LHCN-M2 (cell line): ENCODE data around the gene ACTL8. TPM values are rescaled to one million over a fixed set of nuclear protein-coding genes. Genes with fewer than 3 reads are reported as not detected.
A peak's percentile ranks its signal among the peaks of the same experiment; 100 is the strongest.

Experiments
- DNase-seq: peaks from one replicate; pipeline ENCODE4 v3.0.0-alpha.2; 2012; ENCODE audit warnings: low read depth
- total RNA-seq: library from RNA; depleted of rRNA; stranded (reverse); fragments of >200 nt; gene quantifications from 2 replicates; pipeline ENCODE4 v1.2.3, GENCODE V29; 2014

Gene ACTL8
- total RNA-seq, 1 experiment from 2014 or later: not detected

DNA sequence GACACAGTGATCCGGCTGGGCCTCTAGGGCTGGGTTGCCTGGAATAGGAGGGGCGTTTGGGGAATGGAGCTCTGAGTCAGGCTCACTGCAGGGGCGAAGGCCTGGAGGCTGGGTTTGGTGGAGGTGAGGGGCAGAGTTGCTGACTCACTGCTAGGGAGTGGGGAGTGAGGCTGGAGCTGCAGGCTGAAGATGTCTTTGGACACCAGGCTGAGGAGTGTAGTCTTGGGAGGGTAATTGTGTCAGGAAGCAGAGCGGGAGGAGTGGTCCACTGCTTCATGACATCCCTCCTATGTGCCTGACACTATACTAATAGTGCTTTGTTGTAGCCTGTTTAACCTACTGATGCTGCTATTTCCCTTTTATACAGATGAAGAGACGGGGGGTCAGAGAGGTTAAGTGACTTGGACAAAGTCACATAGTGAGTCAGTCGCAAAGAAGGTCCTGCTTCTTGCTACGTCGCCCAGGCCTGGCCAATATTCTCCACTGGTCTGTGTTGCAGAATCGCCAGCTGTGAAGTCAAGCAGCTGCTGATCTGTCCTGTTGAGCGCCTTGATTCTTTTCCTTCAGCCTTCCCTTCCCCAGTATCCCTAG, 13.6 kb downstream of the ACTL8 start:
- DNase-seq: peak; percentile 80

DNA sequence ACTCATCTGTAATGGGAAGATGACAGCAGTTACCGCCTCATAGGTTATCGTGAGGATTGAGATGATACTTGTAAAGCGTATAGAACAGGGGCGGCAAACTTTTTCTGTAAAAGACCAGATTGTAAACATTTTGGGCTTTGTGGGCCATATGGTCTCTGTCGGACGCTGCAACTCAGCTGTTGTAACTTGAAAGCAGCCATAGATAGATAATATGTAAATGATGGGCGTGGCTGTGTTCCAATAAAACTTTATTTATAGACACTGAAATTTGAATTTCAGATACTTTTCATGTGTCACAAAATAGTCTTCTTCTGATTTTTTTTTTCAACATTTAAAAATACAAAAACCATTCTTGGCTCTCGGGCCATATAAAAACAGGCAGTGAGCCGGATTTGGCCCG, 15.8 kb downstream of the ACTL8 start:
- no peak for DNase-seq

DNA sequence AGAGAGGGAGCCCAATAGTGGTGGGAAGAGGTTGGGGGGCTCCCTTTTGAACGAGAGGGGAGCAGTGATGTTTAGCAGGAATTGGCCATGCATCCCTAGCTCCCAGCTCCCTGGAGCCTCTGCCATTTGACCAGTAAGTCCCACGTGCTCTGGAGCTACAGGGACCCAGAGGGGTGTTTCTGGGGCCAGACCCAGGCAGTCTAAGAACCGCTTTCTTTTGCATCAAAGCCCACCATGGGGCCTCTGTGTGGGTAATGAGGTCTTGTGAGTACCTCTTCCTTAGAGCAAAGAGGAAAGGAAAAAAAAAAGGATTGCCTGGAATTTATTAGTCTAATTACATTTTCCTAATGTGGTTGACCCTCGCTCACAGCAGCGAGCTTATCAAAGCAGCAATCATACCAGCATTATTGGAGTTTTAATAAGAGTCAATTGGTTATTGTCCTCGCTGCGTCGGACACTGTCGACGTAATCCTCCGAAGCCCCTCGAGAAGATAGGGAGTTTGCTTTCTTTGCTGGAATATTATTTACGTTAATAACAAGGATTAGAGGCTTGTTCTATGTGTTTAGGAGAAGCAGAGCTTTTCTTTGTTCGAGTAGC, 17.6 kb downstream of the ACTL8 start:
- DNase-seq: no peak

DNA sequence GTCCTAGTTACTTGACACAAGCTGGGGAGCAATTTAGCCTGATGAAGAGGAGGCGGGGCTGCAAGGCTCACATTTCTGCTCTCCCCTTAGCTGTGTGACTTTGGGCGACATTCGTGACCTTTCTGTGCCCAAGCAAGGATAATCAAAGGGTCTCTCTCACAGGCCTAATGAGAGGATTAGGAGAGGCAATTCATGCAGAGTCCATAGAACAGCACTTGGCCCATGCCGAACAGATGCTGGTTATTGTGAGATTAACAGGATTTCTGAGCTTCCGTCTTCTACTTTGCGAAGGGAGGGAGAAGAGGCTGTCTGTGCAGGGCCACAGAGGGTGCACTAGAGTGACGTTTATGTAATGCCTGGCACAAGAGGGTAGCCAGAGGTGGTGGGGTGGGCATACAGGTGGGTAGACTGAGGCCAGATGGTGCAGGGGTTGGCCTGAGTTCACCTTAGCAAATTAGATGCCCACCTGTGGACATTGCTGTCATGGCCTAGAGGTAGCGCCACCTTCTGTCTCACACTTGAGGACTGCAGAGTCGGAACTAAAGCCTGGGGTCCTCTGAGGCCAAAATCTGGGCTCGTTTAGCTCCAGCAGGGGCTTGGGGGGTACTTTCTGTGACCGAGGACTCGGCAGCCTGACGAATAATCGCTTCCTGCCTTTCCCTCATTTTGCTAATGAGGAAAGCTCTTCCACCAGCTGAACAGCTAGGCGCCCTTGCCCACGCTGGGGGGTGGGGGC, 18.6 kb downstream of the ACTL8 start:
- no peak for DNase-seq

DNA sequence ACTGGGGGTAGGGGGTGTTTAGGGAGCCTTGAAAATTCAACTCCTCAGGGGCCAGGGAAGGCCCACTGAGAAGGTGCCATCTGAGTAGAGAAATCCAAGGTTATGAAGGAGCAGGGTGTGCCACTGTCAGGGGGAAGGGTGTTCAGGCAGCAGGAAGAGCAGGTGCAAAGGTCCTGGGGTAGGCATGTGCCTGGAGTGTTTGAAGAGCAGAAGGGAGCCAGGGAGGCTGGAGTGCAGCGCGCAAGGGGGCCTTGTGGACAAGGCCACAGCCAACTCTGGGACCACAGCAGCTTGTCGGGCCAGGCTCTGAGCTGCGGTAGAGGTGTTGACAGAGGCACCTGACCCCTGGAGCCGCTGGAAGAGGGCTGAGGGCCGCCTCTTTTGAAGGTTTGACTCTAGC, 19.3 kb downstream of the ACTL8 start:
- no peak for DNase-seq

DNA sequence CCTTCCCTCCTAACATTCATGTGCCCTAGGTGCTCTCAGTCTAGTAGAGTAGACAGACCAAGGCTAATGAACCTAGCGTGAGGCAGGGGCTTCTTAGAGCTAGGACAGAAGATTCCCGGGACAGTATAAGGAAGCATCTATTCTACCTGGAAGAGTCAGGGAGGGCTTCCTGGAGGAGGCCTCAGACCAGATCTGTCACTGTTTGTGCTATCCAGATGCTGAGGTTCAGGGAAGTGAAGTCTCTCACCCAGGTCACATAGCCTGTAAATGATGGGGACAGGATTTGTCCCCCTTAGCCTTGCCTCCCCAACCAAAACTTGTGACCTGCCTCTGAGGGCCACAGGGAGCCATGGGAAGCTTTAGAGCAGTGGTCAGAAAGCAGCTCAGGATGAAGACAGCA, 20.7 kb downstream of the ACTL8 start:
- DNase-seq: no peak

DNA sequence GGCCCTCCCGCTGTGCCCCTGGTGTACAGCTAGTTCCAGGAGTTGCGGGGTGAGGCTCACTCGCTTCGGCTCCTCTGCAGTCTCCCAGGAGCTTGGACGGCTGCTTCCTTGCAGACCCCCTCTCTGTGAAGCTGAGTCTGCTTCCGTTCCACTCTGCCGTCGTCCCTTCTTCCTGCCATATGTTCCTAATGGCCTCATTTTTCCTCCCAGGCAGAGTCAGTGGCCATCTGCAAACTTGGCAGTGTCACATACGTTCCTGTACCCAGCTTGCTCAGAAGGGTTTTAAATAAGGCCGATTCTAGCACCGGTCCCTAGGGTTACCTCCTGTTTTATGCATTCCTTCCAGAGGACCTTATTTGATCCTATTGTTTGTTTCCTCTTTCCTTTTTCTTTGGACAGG, 21.3 kb downstream of the ACTL8 start:
- DNase-seq: no peak

DNA sequence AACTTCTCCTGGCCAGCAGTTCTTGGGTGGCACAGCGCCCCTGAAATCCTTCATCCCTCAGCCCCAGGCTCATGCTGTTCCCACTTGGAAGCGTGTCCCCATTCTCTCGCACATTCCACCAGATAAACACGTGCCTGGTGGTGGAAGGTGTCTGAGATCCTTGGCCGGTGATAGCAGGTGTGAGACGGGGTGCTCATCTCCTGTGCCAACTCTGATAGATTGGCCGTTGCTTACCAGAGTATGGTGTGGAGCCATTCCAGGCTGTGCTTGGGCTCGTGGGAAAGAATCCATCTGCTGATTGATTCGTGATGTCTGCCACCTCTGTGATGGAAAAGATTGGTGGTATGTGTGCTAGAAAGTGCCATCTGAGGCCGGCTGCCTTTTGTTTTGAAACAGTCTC, 22.2 kb downstream of the ACTL8 start:
- no peak for DNase-seq

DNA sequence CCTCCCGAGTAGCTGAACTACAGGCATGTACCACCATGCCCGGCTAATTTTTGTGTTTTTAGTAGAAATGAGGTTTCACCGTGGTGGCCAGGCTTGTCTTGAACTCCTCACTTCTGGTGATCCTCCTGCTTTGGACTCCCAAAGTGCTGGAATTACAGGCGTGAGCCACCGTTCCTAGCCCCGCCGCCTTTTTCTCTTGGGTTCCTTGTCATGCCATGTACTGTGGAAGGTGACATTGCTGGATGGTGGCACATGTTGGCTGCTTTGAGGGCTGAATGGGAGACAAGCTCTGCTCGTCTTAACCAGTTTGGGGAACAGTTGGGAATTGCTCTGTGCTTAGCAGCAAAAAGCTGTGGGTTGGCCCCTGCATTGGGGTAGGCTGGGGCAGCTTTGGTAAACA, 22.7 kb downstream of the ACTL8 start:
- DNase-seq: no peak

DNA sequence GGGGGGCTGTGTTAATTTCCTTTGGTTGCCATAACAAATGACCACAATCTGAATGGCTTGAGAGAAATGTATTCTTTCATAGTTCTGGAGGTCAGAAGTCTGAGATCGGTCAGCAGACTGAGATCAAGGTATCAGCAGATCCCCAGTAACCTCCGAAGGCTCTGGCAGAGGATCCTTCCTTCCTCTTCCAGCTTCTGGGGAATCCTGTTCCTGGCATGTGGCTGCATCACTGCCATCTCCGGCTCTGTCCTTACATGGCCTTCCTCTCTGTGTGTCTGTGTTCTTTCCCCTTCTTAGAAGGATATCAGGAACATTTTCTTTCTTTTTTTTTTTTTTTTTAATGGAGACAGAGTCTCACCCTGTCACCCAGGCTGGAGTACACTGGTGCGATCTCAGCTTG, 25.8 kb downstream of the ACTL8 start:
- no peak for DNase-seq

DNA sequence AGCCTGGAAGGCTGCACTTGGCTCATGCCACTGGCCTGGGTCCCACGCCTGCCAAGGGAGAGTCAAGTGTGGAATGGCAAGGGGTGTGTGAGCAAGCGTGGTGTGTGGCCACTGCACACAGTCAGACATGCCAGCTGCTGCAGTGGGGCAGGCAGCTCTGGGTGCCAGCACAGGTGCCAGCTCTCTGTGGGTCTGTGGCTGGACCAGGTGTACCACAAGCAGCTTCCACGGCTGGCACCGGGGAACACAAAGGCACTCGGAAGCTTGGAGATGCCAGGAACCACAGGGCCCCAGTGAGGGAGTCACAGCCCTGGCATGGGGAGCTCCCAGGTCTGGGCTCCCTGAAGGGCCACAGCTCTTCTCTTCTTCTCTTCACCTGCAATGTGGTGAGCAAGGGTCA, 34.8 kb downstream of the ACTL8 start:
- DNase-seq: no peak

DNA sequence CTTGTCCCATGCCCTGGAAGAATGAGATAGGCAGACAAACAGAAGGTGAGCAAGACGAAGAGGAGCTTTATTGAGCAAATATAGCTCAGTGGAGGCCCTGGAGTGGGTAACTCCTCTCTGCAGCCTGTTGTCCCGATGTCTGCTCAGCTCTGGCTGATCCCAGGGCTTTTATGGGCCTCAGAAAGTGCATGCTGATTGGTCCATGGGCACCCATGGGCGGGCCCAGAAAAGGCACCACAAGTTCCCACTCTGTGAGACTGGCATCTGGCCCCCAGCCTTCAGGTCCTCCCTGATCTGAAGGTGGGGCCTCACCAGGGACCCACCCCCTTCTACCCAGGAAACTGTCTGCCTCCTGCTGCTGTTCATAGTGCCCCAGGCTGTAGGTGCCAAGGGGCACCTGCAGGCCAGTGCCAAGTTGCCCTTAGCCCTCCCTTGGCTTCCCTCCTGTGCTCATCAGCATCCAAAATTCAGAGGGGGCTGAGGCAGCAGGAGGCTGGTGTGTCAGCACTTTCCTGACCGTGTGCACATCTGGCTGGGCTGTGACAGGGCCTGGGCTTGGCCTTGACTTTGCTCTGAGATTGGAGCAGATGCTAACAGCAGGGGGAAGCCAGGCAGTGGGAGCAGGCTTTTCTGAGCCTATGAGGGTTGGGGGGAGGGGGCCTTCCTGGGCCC, 35.4 kb downstream of the ACTL8 start:
- no peak for DNase-seq

DNA sequence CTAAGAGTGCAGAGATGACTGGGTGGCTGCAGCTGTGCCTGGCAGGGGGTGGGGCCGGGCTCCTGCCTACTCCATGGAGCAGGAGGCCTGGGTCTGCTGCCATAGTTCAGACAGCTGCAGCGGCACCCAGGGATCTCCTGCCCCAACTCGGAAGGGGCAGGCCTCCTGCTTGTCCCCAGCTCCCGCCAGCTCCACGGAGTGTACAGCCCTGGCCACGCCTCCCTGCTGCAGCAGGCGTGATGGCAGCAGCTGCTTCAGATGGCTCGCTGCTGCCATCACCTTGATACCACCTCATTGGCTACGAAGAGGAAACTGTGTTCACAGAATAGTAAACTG, 35.9 kb downstream of the ACTL8 start:
- DNase-seq: no peak

DNA sequence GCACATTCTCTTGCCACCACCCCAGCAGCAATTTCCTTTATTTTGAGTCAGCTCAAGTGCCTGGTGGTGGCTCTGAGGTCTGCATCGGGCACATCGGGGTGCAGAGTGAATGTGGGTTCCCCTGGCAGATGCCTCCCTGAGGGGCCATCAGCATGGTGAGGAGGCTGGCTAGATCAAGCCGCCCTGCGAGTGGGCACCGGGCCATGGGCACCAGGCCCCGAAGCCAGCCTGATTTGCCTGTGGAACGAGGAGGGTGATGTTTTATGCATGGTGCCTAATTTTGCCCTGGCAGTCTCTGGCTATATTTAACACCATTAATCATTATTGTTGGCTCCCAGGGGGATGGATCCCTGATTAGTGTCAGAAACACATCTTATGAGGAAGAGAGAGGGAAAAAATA, 36.3 kb downstream of the ACTL8 start:
- DNase-seq: no peak

DNA sequence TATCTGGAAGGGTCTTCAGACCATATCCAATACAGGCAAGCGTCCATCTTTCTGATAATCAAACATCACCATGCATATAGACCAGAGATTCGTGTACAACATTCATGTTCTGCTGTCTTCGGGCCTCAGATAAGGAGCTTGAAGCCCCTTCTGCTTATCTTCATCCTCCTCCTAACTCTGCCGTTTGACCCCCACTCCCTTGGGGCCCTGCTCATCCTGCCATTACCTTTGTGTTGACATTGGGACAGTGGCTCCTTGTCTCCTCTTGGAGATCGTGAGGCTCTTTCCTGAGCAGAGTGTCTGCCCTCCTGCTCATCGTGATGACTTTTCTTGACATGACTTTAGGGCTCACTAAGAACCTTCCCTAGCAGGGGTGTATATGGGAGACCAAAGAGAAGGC, 37.3 kb downstream of the ACTL8 start:
- DNase-seq: no peak

DNA sequence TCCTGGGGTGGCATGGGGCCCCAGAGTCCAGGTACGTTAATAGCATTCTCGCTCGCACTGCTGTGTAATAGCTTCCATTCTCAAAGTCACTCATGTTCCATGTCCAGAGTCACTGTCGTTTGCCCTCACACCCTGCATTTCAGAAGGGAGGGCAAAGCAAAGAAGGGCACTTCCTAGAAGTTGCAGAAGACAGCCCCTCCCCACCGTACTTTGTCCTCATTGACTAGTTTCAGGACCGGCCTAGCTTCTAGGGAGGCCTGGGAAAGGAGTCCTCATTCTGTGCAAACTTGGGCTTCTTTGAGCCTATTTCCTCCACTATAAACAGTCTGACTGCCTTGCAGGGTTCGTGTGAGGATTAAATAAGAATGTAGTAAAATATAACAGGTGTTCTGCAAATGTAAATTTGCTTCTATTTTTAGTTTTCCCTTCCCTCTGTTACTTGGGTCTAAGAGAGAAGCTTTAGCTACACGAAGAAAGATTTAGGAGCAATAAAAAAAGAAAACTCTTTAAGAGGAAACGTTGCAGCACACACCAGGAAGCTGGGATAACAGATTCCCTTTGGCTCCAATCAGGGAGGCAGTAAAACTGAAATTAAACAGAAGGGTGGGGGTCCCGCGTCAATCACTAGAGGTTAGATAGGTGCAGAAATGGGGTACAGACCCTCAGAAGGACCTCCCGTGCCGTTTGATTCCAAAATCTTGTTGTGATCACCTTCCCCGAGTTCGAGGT, 40.1 kb downstream of the ACTL8 start:
- no peak for DNase-seq

DNA sequence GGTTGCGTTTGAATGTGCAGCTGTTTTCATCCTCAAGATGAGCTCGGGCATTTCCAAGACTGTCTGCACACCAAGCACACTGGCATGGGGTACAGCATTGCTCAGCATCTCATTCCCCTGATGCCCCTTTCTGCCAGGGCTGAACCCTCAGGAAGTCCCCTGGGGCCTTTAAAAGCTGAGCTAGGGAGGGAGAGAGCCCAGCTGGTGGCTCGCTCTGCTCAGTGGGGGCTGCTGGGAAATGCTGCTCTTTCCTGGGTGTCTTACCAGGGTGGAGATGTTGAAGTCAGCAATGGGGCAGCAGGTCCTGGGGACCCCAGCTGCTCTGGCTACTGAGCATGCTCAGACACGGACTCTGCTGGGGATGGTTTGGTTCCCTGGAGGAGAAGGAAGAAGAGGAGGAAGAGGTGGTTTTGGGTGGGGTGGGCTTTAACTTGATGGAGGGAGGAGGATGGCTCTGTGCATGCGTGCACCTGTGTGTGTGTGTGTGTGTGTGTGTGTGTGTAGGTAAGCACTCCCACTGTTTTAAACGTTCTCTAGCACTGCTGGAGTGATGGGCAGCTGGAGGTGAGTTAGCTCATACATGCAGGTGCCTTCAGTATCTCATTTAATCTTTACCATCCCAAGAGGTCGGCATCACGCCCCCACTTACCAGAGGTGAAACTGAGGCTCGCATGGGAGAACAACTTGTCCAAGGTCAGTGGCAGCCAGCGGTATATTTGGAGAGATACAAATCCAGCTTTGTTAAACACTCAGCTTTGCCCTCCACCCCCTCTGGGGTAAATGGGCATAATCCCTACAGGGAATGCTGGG, 40.9 kb downstream of the ACTL8 start:
- DNase-seq: no peak

DNA sequence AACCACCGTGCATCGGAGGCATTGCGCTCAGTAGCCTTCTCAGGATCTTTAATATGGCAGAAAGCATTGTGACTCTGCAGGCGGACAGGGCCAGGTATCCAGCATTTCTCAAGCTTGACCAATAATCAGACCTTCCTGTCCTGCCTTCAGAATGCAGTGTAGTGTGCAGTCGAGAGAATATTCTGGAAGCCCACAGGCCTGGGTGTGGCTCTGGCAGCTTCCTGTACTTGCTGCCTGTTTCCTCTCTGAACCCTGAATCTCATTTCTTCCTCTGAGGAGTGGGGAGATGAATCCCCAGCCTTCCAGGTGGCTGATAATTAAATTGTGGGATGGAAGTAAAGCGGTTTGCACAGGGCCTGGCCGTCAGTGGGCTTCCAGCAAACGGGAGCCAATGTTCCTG, 42.3 kb downstream of the ACTL8 start:
- no peak for DNase-seq

DNA sequence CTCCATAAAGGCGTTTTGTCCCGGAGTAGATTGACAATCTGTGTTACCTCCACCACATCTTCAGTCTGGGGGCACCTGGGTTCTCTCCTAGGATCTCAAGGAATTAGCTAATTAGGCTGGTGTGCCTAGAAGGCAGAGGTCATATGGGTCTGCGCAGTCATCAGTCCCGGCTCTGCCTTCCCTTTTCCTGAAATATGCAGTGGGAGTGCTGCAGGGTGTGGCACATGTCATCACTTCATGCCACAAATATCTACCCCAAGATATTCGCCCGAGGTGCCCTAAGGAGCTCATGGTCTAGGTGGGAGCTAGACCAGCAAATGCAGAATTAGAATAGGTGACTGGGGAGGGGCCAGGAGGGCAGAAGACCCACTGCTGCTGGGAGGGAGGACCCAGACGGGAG, 42.9 kb downstream of the ACTL8 start:
- no peak for DNase-seq

DNA sequence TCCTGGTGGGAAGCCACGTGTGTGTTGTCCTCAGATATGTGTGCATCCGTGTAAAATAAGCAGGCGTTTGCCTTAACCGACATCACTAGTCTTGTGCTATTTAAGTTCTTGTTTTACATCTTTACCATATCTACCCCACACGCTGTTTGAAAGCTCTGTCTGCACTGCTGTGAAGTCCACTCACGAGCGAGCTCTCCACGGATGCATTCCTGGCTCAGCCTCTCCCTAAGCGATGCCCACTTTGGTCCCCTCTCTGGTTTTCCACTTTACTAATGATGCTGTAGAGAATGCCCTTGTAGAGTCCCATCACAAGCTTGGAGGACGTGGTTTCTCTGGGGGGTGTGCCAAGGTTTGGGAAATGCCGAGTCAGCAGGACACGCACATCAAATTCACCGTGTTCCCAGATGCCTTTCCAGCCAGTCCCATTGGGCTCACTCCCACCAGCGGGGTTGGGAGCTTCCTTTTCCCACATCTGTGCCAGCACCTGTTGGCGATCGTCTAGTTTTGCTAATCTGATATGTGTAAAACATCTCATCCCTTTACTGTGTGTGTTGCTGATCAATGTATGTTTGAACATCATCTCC, 43.8 kb downstream of the ACTL8 start:
- no peak for DNase-seq

DNA sequence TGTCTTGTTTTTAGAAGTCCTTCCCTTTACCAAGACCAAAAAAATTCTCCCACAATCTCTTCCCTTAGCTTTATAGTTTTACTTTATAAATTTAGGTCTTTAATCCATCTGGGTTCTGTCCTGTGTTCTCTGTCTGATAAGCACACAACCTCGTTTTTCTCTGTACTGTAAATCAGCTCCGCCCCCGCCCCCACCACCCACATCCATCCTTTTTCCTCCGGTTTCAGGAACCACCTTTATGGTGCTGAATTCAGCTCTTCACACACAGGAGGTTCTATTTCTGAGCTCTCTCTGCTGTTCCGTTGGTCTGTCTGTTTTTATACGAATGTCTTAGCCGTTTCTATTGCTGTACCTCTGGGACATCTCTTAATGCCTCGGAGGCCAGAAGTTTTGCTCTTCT, 44.5 kb downstream of the ACTL8 start:
- DNase-seq: no peak
